Caki2 (cell line): ENCODE results near the gene ZNF350. TPM values are rescaled to one million over a fixed set of nuclear protein-coding genes. Genes with fewer than 3 reads are reported as not detected.

Experiments used
- DNase-seq: peaks from one replicate; pipeline ENCODE4 v3.0.0-alpha.2; 2015; ENCODE audit warnings: low read depth
- in situ Hi-C: cut with HindIII; loops from 2 replicates; pipeline ENCODE4 v1.10.0; 2016; ENCODE audit warnings: low sequenced_read_pairs, low pct_unique_long_range_greater_than_20kb, mixed read lengths
- total RNA-seq: library from RNA; depleted of rRNA; stranded (reverse); fragments of >200 nt; shearing (Covaris generic); gene quantifications from 2 replicates; pipeline ENCODE4 v1.2.3, GENCODE V29; 2014; ENCODE audit warnings: low replicate concordance; rRNA removed

Gene ZNF350
- total RNA-seq, 1 experiment from 2014 or later = 3.0 TPM

GRCh38 chr19:51919606-51920005 is 67.0 kb downstream of the ZNF350 start:
- in situ Hi-C loops = no loop called here
- no peak for DNase-seq

GRCh38 chr19:51916167-51916566 is 70.5 kb downstream of the ZNF350 start:
- in situ Hi-C loops = no loop called here

GRCh38 chr19:51915324-51915867 is 71.2 kb downstream of the ZNF350 start:
- in situ Hi-C loops = no loop called here
- DNase-seq = no peak

More at GRCh38 chr19:51916167-51916566, 70.5 kb downstream of the ZNF350 start:
- no peak for DNase-seq

Other genes with a start within 250 kb of the ZNF350 start
- not detected in 2 replicates for gene FPR1, start 235.0 kb downstream of the ZNF350 start, total RNA-seq
- 1.1 TPM in 1 of 2 replicates, not detected in the other for gene FPR2, start 225.7 kb downstream of the ZNF350 start, total RNA-seq
- not detected in 2 replicates for gene FPR3, start 191.7 kb downstream of the ZNF350 start, total RNA-seq
- not detected in 2 replicates for gene ZNF577, start 98.9 kb downstream of the ZNF350 start, total RNA-seq
- gene ZNF649, start 81.8 kb downstream of the ZNF350 start, total RNA-seq = not detected in 2 replicates
- gene ZNF613, start 59.4 kb downstream of the ZNF350 start, total RNA-seq = 0.78 and 4.4 TPM in 2 replicates
- gene ZNF615, start 21.4 kb upstream of the ZNF350 start, total RNA-seq = 1.3 and 5.2 TPM in 2 replicates
- gene ZNF614, start 41.5 kb upstream of the ZNF350 start, total RNA-seq = 6.6 and 8.7 TPM in 2 replicates
- 3.4 and 4.2 TPM in 2 replicates for gene ZNF432, start 62.0 kb upstream of the ZNF350 start, total RNA-seq
- gene ZNF841, start 108.9 kb upstream of the ZNF350 start, total RNA-seq = 9.9 and 10.4 TPM in 2 replicates
- gene ZNF616, start 153.1 kb upstream of the ZNF350 start, total RNA-seq = 2.3 and 20.2 TPM in 2 replicates
- gene ZNF836, start 184.8 kb upstream of the ZNF350 start, total RNA-seq = 0.06 and 1.1 TPM in 2 replicates
- gene PPP2R1A, start 203.2 kb upstream of the ZNF350 start, total RNA-seq = 236 and 278 TPM in 2 replicates